Measurements from ENCODE around the gene TSPAN15.

GRCh38 chr10:69506834-69507713 lies 55.8 kb downstream of the TSPAN15 start:
- no peak for TF ChIP-seq EP300 (IDR thresholded peaks at IDR 0.05; ENCODE audit: low read depth)
- TF ChIP-seq POLR2AphosphoS5 (IDR thresholded peaks at IDR 0.05), result no peak
